ENCODE measurements around the gene LIN7A. TPM values are rescaled to one million over a fixed set of nuclear protein-coding genes. Genes with fewer than 3 reads are reported as not detected.

Gene LIN7A
- total and polyA plus RNA-seq, 12 donors = 0.35 to 6.0 (median 2.7) TPM

DNA sequence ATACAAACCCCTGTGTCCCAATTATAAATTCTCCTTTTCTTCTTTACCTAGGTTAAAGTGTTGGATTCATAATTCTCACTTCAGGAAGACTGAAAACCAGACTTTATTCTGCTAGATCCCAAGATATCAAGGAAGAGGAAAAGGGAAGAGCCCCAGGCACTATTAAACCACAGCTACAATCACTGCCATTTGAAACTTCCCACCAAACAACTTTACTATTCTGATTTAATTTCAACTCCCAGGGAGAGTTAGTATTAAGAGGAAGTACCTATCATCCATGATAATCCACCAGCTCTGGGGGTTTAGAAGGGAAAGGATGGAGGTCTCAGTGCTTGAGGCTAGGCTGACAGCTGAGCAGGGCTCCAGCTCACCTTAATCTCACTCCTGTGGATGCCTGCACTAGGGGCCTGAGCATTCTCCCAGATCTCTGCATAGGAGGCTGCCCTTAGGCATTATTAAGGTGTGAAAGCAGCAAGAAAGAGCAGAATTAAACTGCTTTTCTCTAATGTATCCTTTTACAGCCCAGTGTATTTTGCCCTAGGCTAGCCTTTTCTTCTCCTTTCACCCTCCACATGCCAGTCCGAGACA lies 168.1 kb downstream of the LIN7A start:
- intact Hi-C loops (cut with DNase I) = no loop called here
- H3K27ac ChIP-seq = no peak overlapping the region
- no peak for DNase-seq
- no peaks in the 10 kb centered on the region for H3K27me3 ChIP-seq
- TF ChIP-seq POLR2A (IDR thresholded peaks at IDR 0.05) = no peak
- no peak for TF ChIP-seq CTCF (IDR thresholded peaks at IDR 0.05)
- no peak overlapping the region for H3K4me3 ChIP-seq
- whole genome bisulfite sequencing, 4 donors = 65 to 96% (median 68%) methylated on average over 1 of the region's 1 CpG
- no peaks in the 10 kb centered on the region for H3K9me3 ChIP-seq (replicated peaks in 1 of 3)
- H3K4me1 ChIP-seq (replicated peaks in 1 of 2) = no peaks in the 10 kb centered on the region
- H3K36me3 ChIP-seq (replicated peaks in 1 of 2) = no peaks in the 10 kb centered on the region

- no peaks in the 10 kb centered on the region for H3K4me1 ChIP-seq (replicated peaks in 1 of 2)
- H3K4me3 ChIP-seq = no peak overlapping the region
- H3K27me3 ChIP-seq = no peaks in the 10 kb centered on the region
- TF ChIP-seq CTCF (IDR thresholded peaks at IDR 0.05) = no peak
- TF ChIP-seq POLR2A (IDR thresholded peaks at IDR 0.05) = no peak
- intact Hi-C loops (cut with DNase I) = no loop called here
- no peak overlapping the region for H3K27ac ChIP-seq
- H3K36me3 ChIP-seq (replicated peaks in 1 of 2) = no peaks in the 10 kb centered on the region
- 63 to 72% (median 69%) methylated on average over 2 of the region's 2 CpGs for WGBS, 4 donors
- H3K9me3 ChIP-seq (replicated peaks in 1 of 3) = no peaks in the 10 kb centered on the region
- no peak for DNase-seq
These were observed 170.8 kb downstream of the LIN7A start for GRCh38 chr12:80766897-80767296.

DNA sequence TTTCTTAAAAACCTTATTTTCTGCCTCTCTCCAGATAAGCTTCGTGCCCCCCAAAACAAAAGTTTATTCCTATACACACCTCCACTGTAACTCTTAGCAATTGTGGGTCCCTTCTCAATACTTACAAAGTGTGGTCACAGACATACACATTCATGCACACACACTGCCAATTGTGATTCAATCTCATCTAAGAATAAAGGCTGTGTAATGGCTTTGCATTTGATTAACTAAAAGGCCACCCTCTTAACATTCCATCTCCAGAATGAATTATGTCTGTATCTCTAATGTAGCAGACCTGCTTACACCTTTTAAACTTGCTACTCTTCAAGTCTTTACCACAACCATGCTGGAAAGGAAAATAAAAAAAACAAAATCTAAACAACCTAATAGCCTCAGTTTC lies 171.5 kb downstream of the LIN7A start:
- 78 to 97% (median 85%) methylated on average over 1 of the region's 1 CpG for WGBS, 4 donors
- H3K36me3 ChIP-seq (replicated peaks in 1 of 2) = no peaks in the 10 kb centered on the region
- no peaks in the 10 kb centered on the region for H3K27me3 ChIP-seq
- intact Hi-C loops (cut with DNase I) = no loop called here
- no peak for DNase-seq
- H3K9me3 ChIP-seq (replicated peaks in 1 of 3) = no peaks in the 10 kb centered on the region
- no peak overlapping the region for H3K27ac ChIP-seq
- H3K4me1 ChIP-seq (replicated peaks in 1 of 2) = no peaks in the 10 kb centered on the region
- TF ChIP-seq POLR2A (IDR thresholded peaks at IDR 0.05) (no peak), CTCF (IDR thresholded peaks at IDR 0.05) (no peak)
- no peak overlapping the region for H3K4me3 ChIP-seq

DNA sequence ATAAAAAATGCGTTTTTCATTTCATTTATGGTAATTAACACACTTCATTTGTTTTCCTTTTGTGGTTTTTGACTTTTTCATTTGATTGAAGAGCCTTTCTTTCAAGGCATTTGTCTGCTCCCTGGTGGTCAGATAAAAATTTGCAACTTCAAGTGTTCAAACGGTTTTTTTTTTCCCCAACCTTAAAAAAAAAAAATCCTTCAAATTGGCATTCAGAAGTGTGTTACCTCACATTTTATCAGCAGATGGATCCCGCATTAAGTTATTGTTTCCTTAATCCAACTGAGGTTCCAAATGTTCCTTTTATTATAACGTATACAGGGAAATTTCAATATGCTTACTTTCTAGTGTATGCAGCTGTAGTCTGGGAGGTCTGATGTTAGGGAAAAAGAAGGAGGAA lies 173.9 kb downstream of the LIN7A start:
- peak in 1 of 7 donors; percentile 33 for DNase-seq
- no peaks in the 10 kb centered on the region for H3K36me3 ChIP-seq (replicated peaks in 1 of 2)
- WGBS, 4 donors = 3 to 7% (median 3%) methylated on average over 4 of the region's 4 CpGs
- H3K27ac ChIP-seq = no peak overlapping the region
- H3K4me1 ChIP-seq (replicated peaks in 1 of 2) = no peaks in the 10 kb centered on the region
- no peaks in the 10 kb centered on the region for H3K9me3 ChIP-seq (replicated peaks in 1 of 3)
- no peak overlapping the region for H3K4me3 ChIP-seq
- TF ChIP-seq CTCF (IDR thresholded peaks at IDR 0.05) (peak; percentile 25 to 64 (median 48)), POLR2A (IDR thresholded peaks at IDR 0.05) (no peak)
- intact Hi-C loops (cut with DNase I) = no loop called here
- H3K27me3 ChIP-seq = no peaks in the 10 kb centered on the region

All from adrenal gland (tissue), 12 donors.